HG03135 (cell line): ENCODE data around the gene ISCA2.

Experiments used
- ATAC-seq: cut with Tn5 transposase; IDR thresholded peaks from one replicate; pipeline ENCODE4 v1.9.1; 2021; ENCODE audit warnings: mild to moderate bottlenecking, moderate library complexity; ENCODE audit not compliant: unreplicated experiment

Gene ISCA2

GRCh38 chr14:74507840-74508239 lies 14.3 kb downstream of the ISCA2 start:
- no peak for ATAC-seq

- ATAC-seq: no peak
Measured at GRCh38 chr14:74508292-74508731, 14.7 kb downstream of the ISCA2 start.

GRCh38 chr14:74508844-74509428 lies 15.4 kb downstream of the ISCA2 start:
- no peak for ATAC-seq

DNA sequence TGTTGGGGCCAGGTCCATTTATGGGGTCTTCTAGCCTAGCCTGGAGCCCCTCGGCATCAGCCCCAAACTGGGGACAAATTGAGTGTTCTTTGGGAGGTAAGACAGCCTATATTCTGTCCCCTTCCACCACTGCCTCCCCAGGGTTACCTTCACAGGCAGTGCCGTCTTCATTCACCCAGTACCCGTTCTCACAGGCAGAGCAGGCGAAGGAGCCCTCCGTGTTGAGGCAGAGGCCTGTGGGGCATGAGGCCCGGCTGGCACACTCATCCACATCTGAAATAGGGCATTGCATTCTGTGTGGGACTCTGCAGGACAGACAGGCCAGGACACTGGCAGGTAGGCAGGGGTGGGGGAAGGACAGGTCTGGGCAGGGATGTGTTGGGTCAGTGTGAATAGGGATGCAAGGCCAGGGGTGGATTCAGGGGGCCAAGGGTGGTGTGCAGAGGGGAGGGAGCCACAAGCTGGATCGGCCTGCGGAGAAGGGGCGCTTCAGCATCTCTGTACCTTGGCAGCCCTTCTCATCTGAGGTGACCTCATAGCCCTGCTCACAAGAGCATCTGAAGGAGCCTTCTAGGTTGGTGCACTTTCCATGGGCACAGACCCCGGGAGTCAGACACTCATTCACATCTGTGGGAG lies 16.1 kb downstream of the ISCA2 start:
- no peak for ATAC-seq

DNA sequence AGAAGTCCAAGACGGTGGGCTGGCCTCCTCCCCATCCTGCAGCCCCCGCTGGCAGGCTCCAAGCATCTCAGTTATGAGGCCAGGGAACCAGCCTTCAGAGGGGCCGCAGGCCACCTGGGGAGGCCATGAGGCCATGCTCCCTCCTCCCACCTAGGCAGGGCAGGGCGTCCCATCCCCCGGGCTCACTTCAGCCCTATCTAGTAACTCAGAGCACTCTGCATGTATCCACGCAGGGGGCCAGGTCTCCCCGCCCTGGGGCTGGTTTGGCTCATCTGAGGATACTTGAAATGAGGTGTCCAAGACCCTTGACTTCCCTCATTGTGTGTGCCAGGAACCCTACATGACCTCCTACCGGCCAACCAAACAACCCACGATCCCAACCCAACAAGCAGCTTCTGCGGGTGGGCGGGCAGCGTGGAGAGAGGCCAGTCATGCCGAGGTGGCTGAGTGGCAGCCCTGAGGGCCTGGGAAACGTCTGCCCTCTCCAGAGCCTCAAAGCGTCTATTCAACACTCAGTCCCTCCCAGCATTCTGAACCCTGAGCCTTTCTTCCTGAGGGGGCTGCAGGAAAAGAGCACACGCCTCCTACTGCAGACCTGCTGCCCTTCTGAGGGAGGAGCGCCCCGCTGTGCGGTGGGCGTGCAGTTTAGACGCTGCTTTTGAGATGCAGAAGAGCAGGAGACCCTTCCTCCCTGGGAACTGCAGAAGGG lies 16.8 kb downstream of the ISCA2 start:
- ATAC-seq: no peak

- no peak for ATAC-seq
Measured at GRCh38 chr14:74510959-74511409, 17.4 kb downstream of the ISCA2 start.

GRCh38 chr14:74511966-74512830 lies 18.6 kb downstream of the ISCA2 start:
- ATAC-seq: no peak

DNA sequence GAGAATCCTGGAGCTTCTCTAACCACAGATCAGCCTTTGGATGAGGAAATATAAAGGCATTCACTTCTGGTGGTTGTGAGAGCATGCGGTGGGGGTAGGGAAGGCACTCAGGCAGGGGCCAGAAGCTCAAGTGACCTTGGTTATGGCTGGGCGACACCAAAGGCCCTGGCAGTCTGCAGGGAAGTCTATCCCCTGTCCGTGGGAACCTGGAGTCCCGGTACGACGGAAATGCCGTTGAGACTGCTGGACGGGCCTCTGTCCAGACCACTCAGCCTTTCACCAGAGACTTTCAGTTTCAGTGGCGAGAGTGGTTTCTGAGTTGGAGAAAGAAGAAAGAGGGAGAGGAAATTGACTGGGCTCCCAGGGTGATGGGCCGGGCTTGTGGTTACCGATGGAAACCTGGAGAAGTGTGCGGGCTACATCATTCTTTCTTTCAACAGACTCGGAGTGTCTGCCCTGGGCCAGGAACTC lies 20.9 kb downstream of the ISCA2 start:
- no peak for ATAC-seq

DNA sequence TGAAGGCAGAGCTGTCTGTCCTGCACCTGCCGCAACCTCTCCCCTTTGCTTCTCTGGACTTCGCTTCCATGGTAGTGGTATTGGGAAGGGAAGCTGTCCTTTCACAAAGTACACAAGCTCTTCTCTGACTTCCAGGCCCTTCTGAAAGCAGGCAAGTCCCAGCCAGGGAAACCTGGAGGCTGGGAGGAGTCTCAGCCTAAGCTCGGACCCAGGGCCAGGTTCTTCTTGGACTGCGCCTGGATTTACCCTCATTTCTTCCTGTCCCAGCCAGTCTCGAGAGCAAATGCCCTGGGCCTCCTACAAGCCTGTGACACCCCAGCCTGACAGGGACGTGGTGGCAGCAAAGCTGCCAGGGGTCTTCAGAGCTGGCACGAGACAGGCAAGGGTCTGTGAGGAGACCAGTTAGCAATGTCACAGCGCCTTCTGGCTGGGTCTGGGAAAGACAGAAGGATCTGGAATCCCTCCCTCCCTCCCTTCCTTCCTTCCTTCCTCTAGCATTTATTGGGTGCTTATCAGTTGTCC lies 22.4 kb downstream of the ISCA2 start:
- no peak for ATAC-seq

GRCh38 chr14:74516451-74517160 lies 23.0 kb downstream of the ISCA2 start:
- ATAC-seq: no peak

GRCh38 chr14:74517731-74518130 lies 24.2 kb downstream of the ISCA2 start:
- ATAC-seq: no peak

GRCh38 chr14:74518221-74518620 lies 24.7 kb downstream of the ISCA2 start:
- no peak for ATAC-seq

DNA sequence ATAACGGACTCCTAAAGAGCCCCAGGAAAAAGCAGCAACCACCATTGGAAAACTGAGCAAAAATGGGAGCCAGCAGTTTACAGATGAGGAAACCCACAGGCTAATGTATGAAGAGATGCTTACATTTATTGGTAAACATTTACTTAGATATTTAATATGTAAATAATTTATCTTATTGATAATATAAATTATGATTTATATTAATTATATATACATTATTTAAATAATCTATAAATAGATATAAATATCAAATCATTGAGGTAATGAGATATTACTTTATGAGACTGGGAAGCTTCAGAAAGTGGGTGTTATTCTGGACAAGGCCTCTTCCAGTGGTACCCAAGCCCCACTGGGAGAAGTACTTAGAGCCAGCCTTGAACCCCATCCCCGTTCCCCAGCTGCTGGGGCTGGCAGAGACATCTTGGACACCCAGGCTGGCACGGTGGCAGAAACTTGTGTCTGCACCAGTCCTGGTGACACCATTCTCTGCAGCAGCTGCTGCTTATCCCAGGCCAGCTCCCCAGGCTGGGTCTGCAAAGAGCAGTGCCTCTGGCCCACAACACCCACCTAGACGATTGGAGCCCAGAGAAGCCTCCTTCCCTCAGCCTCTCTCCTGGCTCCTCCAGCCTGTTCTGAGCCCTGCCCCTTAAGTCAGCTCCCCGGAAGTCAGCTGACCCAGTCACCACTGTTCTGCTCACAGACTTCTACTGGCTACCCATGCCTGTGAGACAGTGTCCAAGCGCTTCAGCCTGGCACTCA lies 25.9 kb downstream of the ISCA2 start:
- ATAC-seq: no peak

GRCh38 chr14:74521756-74522155 lies 28.2 kb downstream of the ISCA2 start:
- no peak for ATAC-seq

- ATAC-seq: no peak
Measured at GRCh38 chr14:74522740-74523139, 29.2 kb downstream of the ISCA2 start.

DNA sequence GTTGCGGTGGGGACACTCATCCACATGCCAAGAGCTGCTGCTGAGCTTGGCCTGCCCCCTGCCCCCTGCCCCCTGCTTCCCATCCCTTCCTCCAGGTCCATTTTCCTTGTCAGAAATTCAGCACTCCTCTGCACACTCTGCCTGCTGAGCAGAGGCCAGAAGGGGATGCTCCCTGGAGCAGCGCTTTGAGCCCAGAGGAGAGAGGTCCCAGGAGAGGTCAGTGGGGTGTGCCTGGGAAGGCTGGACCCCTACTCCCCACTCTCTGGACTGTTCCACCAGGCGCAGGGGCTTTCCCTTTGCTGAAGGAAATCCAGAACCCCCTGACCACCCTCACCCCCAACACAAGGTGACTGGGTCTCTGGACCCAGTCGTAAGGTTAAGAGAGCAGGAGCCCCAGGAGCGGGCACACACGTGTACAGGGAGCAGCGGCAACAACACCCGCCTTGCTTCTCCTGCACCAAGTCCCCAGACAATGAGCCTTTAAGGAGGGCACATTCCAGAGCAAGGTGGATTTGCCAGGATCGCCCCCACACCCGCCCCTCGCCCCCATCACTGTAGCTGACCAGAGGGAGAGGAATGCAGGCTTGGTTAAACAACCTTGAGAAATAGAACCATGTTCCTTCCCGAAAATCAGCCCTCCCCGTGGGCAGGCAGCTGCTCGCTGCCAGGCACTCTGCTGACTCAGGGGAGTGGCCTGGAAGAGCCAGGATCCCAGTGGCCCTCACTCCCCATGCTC lies 30.7 kb downstream of the ISCA2 start:
- no peak for ATAC-seq

GRCh38 chr14:74524812-74525135 lies 31.2 kb downstream of the ISCA2 start:
- ATAC-seq: no peak

DNA sequence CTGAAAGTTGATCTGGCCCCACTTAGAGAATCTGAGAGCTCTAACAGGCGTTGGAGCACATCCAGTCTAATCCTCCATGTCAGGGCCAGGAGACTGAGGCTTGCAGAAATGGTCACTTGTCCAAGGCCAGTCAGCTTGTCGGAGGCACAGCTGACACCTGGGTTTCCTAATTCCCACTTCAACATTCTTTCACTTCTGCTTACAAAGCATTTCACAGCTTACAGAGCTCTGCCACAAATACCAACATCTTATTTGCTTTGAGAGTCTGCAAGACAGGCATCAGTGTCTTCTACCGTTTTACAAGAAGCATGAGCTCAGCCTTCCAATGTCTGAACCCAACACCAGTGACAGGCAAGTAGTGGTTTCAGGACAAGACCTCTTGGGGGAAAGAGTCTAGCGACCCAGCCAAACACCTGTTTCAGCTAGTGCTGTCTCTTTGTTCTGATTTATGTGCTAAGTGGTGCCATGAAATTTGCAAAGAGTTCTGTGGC lies 31.8 kb downstream of the ISCA2 start:
- no peak for ATAC-seq
